ENCODE data around the gene NDUFB3.
A peak's percentile ranks its signal among the peaks of the same experiment; 100 is the strongest.
"Not testable (repeated sequence)": the region's sequence is repeated elsewhere in the genome, so short reads cannot be mapped to it uniquely, and the experiment has no call there.

NDUFB3 gene

DNA sequence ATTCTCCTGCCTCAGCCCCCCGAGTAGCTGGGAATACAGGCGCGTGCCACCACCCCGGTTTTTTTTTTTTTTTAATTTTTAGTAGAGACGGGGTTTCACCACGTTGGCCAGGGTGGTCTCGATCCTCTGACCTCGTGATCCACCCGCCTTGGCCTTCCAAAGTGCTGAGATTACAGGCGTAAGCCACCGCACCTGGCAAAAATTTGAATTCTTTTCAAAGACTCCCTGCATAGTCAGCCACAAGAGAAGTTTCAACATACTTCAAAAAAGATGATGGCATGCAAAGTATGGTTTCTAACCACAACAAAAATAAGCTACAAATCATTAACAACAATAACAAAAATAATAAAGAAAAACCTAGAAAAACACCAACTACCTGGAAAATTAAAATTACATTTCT lies 22.3 kb upstream of the NDUFB3 start:
- H3K4me3 ChIP-seq (ENCODE audit: low read length) = no peak overlapping the region
- TF ChIP-seq, protein P1, sequence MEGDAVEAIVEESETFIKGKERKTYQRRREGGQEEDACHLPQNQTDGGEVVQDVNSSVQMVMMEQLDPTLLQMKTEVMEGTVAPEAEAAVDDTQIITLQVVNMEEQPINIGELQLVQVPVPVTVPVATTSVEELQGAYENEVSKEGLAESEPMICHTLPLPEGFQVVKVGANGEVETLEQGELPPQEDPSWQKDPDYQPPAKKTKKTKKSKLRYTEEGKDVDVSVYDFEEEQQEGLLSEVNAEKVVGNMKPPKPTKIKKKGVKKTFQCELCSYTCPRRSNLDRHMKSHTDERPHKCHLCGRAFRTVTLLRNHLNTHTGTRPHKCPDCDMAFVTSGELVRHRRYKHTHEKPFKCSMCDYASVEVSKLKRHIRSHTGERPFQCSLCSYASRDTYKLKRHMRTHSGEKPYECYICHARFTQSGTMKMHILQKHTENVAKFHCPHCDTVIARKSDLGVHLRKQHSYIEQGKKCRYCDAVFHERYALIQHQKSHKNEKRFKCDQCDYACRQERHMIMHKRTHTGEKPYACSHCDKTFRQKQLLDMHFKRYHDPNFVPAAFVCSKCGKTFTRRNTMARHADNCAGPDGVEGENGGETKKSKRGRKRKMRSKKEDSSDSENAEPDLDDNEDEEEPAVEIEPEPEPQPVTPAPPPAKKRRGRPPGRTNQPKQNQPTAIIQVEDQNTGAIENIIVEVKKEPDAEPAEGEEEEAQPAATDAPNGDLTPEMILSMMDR (IDR thresholded peaks at IDR 0.05; ENCODE audit: insufficient read depth, low read depth, low read length, missing control alignments) = no peak
- DNase-seq (ENCODE audit: low read depth) = no peak

DNA sequence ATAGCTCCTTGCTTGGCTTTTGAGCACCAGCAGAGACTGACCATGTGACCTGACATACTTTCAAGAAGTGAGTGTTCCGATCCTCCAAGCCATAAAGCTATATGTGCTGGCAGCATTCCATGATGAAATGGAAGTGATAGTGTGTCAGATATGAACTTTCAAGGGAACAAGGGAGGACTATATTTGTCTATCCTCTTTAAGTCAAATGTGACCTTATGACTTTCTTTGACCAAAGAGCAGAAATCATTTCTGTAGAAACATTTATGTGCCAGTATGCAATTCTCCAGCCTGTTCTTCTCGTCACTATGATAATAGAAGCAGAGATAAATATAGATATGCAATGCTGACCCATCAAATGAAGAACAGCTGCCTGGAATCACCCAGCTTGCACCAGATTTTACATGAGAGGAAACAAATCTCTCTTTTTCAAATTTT lies 14.7 kb upstream of the NDUFB3 start:
- no peak for DNase-seq (ENCODE audit: low read depth)
- TF ChIP-seq, protein P1 (IDR thresholded peaks at IDR 0.05; ENCODE audit: insufficient read depth, low read depth, low read length, missing control alignments) = no peak
- H3K4me3 ChIP-seq (ENCODE audit: low read length) = no peak overlapping the region

DNA sequence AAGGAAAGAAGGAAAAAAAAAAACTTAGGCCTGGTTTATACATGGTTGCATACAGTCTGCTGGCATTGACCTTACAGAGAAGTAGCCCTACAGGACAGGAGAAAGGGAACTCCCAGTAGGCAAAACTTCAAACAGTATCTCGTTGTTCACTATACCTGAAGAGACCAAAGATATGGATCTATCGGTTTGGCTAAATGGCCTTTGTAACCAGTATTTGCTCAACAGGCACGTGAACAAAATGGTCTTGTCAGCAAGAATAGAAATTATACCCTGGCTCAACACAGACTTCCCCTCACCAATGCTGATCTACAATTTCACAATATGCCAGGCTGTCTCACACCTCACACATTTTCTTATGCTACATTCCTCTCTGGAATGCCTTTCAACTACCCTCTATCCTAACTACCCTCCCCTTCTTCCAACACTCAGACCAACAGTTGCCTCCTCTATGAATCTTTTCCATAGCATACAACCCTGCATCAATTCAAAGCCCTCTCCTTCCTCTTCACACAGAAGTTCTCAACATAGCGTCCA lies 14.0 kb upstream of the NDUFB3 start:
- no peak for DNase-seq (ENCODE audit: low read depth)
- TF ChIP-seq, protein P1 (IDR thresholded peaks at IDR 0.05; ENCODE audit: insufficient read depth, low read depth, low read length, missing control alignments) = no peak
- no peak overlapping the region for H3K4me3 ChIP-seq (ENCODE audit: low read length)

GRCh38 chr2:201058914-201059313 lies 12.9 kb upstream of the NDUFB3 start:
- no peak overlapping the region for H3K4me3 ChIP-seq (ENCODE audit: low read length)
- TF ChIP-seq, protein P1 (IDR thresholded peaks at IDR 0.05; ENCODE audit: insufficient read depth, low read depth, low read length, missing control alignments) = no peak
- no peak for DNase-seq (ENCODE audit: low read depth)

DNA sequence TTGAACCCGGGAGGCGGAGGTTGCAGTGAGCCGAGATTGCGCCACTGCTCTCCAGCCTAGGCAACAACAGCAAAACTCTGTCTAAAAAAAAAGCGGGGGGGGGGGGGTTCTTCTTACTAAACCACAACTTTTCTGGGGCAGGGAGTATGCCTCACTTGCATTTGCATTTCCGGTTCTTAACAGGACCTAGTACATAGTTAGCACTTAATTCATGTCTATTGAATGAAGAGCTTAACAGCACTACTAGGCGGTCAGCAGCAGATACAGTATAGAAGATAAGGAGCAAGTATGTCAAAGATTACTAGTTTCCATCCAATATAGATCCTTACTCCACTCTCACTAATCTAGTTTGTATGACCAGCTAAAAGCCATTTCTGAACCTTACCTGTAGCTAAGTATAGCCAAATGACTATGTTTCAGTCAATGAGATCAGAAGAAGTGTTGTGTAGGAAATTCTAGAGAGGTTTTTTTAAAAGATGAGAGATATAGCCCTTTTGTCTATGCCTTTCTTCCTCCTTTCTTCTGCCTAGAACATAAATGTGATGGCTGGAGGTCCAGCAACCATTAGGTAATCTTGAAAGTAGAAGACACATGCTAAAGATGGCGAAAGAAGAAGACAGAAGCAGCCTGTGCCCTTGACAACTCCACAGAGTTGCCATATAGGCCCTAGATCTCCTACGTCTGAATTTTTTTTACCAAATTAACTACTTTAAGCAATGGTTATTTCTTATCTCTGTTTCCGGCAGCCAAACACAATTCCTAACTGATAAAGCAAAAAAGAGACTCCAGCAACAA lies 11.6 kb upstream of the NDUFB3 start:
- TF ChIP-seq, protein P1 (IDR thresholded peaks at IDR 0.05; ENCODE audit: insufficient read depth, low read depth, low read length, missing control alignments) = no peak
- DNase-seq (ENCODE audit: low read depth) = no peak
- H3K4me3 ChIP-seq (ENCODE audit: low read length) = no peak overlapping the region

GRCh38 chr2:201063516-201063915 lies 8.3 kb upstream of the NDUFB3 start:
- H3K4me3 ChIP-seq (ENCODE audit: low read length); DNase-seq (ENCODE audit: low read depth): not testable (repeated sequence)

DNA sequence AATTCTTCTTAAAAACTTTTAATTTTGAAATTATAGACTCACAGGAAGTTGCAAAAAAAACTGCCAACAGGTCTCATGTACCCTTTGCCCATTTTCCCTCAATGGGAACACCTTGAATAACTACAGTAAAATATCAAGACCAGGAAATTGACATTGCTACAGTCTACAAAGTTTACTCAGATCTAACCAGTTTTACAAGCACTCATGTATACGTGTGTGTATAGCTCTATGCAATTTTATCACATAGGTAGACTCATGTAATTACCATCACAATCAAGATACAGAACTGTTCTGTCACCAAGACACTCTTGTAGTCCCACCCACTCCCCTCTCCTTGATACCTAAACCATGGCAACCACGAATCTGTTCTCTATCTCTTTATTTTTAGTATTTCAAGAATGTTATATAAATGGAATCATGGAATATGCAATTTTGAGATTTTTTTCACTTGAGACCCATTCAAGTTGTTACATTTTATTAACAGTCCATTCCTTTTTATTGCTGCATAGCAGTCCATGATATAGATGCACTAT lies 6.9 kb upstream of the NDUFB3 start:
- DNase-seq (ENCODE audit: low read depth) = peak; percentile 29
- H3K4me3 ChIP-seq (ENCODE audit: low read length) = no peak overlapping the region
- TF ChIP-seq, protein P1 (IDR thresholded peaks at IDR 0.05; ENCODE audit: insufficient read depth, low read depth, low read length, missing control alignments) = no peak
